ENCODE data around the gene CDS2. TPM values are rescaled to one million over a fixed set of nuclear protein-coding genes. Genes with fewer than 3 reads are reported as not detected.

Gene CDS2
- total RNA-seq, 1 experiment from 2014 or later = 66.3 TPM

- no peak for DNase-seq (ENCODE audit: low read depth, low spot score)
- in situ Hi-C loops (cut with HindIII; ENCODE audit: low pct_unique_long_range_greater_than_20kb, low sequenced_read_pairs) = no loop called here
These were observed 63.1 kb downstream of the CDS2 start for GRCh38 chr20:5189917-5190316.

DNA sequence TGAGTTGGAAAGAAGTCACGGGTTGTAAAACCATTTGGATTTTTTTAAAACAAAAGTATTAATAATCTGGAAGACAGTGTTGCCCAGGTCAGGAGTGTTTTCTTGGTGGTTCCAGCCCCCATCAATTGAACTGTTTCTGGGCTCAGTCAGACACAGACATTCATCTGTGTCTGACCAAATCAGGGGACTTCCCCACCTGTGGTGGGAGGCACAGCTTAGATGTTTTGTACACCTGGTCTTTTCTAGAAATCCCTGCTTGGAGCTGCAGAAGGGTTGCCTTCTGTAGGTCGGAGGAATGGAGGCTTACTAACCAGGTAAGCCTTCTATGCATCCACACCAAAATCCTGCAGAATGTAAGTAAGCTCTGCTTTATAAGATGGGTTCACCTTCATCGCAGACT lies 63.6 kb downstream of the CDS2 start:
- in situ Hi-C loops (cut with HindIII; ENCODE audit: low pct_unique_long_range_greater_than_20kb, low sequenced_read_pairs) = no loop called here
- no peak for DNase-seq (ENCODE audit: low read depth, low spot score)

DNA sequence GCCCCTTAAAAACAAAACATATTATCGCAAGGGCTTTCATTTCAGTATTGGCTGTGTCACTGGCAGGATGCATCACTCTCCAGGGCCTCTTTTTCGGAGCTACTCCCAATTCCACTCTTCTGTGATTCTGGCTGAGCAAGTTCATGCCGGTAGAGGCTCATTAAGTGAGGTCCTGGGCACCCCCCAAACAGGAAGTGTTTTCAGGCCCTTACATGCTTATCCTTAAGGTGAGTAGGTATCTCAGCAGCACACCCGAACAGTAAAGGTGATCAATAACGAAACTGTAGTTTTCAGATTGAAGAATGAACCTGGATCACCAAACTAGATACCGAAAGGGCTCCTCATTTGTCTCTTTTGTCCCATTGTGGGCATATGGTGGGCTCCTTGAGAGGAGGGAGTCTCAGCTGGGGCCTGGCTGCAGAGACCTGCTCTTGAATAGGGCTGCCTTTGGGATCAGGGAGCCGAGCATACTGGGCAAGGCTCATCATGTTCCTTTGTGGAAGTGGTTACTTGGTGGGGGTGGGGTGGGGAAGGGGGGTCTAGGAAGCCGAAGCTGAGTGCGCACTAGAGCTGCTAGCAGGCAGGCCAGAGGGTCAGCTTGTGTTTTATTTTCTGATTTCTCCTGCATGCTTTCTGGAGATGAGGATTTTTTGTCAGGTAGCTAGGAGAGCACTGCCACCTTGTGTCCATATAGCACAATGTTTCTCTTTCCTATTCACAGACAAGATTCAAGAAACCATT lies 65.2 kb downstream of the CDS2 start:
- peak; percentile 87 for DNase-seq (ENCODE audit: low read depth, low spot score)
- in situ Hi-C loops (cut with HindIII; ENCODE audit: low pct_unique_long_range_greater_than_20kb, low sequenced_read_pairs) = no loop called here

DNA sequence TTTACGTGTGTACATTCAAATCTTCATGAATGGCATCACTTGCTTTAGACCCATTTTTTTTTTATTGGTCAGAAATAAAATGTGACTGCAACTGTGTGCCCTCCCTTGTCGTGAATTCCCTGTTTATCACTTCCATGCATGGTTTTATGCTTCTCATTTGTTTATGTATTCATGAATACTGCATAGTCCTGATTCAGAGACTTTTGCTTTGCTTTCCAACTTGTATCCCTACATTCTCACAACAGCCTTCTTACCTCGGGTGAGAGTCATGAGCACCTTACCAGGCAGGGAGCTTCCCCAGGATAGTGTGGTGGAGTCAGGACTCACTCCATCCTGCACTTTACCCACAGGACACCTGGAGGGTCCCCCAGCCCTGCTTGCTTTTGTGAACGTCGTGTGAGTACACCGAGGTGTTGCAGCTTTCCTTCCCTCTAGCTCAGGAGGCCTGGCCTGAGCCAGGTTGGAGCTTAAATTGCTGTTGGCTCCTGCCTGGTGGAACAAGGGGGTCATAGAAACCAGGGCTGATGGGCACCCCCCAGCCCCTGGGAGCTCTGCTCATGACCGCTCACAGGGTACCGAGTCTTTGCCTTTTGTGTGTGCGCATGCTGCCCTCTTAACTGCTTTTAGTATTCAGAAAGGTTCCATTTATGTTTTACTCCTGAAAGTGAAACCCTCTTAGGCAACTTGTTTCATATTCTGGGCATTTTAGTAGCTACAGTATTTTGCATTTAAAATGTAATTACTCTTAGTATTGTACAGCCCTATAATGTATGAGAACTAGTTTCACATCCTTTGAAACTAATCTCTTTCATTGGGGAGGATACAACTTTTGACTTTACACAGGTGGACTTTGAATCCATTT lies 66.0 kb downstream of the CDS2 start:
- in situ Hi-C loops (cut with HindIII; ENCODE audit: low pct_unique_long_range_greater_than_20kb, low sequenced_read_pairs) = no loop called here
- DNase-seq (ENCODE audit: low read depth, low spot score) = no peak

DNA sequence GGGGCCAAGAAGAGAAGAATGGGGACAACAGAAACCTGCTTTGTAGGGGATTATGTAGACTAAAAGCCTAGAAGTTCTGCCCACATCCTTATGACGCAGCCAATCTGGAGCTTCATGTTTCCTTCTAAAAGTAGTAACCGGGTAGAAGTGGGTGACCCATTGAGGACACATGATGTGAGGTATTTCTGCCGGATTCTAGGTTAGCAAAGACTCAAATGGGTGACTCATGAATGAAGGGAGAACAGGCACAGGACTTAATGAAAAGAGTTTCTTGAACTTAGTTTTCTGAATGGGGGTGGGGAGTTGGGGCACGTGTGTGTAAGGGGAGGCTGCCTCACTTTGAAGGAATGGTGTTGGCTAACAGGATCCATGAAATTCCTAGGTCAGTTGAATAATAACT lies 68.8 kb downstream of the CDS2 start:
- in situ Hi-C loops (cut with HindIII; ENCODE audit: low pct_unique_long_range_greater_than_20kb, low sequenced_read_pairs) = no loop called here
- peak; percentile 95 for DNase-seq (ENCODE audit: low read depth, low spot score)

DNA sequence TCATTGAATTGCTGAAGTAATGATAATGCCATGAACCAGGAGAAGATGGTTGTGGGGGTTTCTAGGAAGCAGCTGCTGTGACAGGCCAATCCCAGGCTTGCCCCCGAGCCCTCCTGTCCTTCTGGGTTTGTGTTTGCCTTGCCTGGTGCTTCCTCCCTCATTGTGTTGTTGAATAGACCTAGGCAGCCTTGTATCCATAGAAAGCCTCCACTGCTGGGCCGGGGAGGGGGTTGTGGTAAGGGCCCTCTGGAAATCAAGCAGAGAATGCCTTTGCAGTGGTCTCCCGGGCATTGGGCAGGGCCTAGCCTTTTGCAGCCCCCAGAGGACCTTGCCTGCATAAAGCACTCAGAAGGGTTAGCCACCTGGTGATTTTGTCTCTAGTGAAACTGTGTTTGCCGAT lies 69.3 kb downstream of the CDS2 start:
- DNase-seq (ENCODE audit: low read depth, low spot score) = no peak
- in situ Hi-C loops (cut with HindIII; ENCODE audit: low pct_unique_long_range_greater_than_20kb, low sequenced_read_pairs) = no loop called here

- no peak for DNase-seq (ENCODE audit: low read depth, low spot score)
- in situ Hi-C loops (cut with HindIII; ENCODE audit: low pct_unique_long_range_greater_than_20kb, low sequenced_read_pairs) = no loop called here
These were observed 70.5 kb downstream of the CDS2 start for GRCh38 chr20:5197270-5197827.

GRCh38 chr20:5197847-5198650 lies 71.2 kb downstream of the CDS2 start:
- DNase-seq (ENCODE audit: low read depth, low spot score) = no peak
- in situ Hi-C loops (cut with HindIII; ENCODE audit: low pct_unique_long_range_greater_than_20kb, low sequenced_read_pairs) = no loop called here

DNA sequence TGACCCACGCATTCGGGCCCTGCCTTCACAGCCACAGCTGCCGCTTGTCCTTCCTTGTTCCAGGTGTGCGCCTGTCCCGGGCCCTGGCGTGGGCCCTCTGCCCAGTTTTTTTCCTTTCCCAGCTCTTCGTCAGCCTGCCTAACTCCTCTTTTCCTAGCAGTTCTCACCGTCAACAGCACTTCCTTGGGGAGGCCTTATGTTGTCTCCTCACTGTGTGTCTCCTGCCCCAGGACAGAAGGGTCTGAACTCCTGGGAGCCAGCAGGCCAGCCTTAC lies 71.8 kb downstream of the CDS2 start:
- in situ Hi-C loops (cut with HindIII; ENCODE audit: low pct_unique_long_range_greater_than_20kb, low sequenced_read_pairs) = no loop called here
- DNase-seq (ENCODE audit: low read depth, low spot score) = no peak

DNA sequence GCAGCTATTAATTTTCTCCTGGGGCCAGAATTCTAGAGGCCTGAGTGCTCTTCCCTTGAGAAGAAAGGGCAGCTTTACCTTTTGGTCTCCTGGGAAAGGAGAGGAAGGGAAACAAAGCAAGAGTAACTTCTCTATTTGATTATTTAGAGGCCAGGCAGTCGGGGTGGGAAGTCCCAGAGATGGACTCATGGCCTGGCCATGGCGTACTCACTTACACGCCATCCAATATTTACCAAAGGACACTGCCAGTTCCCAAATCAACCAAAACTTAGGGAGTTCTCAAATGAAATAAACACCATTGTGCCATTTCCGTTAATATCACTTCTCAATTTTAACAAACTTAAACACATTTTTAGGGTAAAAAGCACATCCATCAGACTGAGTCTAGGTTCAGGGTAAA lies 76.6 kb downstream of the CDS2 start:
- DNase-seq (ENCODE audit: low read depth, low spot score) = no peak
- in situ Hi-C loops (cut with HindIII; ENCODE audit: low pct_unique_long_range_greater_than_20kb, low sequenced_read_pairs) = no loop called here

DNA sequence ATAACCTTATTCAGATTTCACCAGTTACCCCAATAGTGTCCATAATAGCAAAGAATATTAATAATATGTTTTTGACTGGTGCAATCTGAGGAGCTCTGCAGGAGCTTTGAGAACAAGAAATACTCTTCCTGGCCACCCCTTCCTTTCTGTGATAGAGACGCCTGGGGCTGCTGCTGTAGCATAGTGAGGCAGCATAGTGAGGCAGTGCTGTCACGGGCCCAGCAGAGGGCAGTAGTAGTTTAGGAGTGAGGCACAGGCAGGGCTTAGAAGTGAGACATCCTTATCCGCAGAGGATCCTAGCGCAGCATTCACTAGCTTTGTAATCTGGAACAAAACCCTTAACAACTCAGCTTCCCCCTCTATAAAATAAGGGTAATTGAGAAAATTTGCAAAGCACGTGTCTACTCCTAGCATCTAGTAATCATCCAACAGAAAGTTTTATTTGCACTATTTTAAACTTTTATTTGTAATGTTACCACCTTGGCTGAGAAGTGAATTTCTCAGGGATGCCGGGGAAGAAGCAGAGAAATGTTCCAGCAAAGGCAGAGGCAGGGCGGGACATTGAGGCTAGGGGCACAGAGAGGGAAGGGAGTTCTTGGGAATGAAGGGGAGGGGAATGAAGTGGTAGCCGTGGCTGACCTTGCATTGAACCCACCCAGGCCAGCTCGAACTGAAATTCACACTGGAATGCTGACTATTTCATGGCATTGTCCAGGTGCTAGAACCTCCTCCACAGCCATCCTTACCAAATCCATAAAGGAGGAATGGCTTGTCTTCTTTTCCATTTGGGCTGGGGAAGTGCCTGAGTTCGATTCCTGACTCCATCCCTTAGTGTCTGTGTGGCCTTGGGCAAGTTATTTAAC lies 78.8 kb downstream of the CDS2 start:
- peak; percentile 91 for DNase-seq (ENCODE audit: low read depth, low spot score)
- in situ Hi-C loops (cut with HindIII; ENCODE audit: low pct_unique_long_range_greater_than_20kb, low sequenced_read_pairs) = no loop called here

DNA sequence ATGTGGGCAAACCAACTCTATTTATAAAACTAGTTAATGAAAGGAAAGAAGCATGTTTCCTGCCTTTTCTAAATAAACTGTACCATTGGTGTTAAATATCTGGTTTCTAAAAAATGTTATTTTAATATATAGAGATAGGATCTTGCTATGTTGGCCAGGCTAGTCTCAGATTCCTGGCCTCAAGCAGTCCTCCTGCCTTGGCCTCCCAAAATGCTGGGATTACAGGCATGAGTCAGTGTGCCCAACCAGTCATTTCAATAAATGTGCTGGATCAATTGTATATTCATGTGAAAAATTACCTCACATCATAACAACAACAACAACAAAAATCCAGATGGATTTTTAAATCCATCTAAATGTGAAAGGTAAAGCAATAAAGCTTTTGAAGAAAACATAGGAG lies 80.3 kb downstream of the CDS2 start:
- no peak for DNase-seq (ENCODE audit: low read depth, low spot score)
- in situ Hi-C loops (cut with HindIII; ENCODE audit: low pct_unique_long_range_greater_than_20kb, low sequenced_read_pairs) = no loop called here

DNA sequence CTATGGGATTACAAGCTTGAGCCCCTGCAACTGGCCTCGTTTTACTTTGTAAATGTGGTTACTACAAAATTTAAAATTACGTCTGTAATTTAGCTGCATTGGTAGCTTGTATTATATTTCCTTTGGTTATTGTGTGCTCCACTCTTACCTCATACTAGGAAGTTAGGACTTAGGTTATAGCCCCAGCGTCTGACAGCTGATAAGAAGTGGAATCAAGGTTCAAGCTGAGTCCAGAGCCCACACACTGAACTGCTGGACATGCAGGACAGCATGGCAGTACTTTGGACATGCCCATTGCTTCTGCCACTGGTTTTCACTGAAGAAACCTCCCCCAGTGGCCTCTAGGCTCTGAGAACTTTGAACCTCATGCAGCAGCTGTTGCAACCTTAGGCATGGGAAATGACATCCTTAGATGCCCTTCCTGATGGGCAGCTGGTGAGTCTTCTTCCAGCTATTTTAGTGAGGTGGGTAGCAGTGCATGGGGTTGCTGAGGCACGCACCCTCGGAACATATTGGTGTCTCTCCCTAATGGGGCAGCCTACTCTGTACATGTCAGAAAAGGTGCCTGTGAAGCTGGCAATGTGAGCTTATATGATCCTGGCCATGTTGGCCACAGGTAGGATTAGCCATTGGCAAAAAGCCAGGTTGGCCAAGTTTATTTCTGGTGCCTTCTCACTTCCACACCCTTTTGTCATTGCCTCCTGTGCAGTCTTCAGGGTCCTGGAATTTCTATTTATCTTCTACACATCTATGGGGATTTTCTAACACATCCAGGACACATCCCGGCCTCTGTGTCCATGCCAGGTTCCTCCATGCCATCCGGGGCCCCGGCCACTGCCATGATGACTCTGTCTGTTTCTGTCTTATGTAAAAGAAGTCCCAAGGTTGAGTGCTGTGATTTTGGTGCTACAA lies 85.3 kb downstream of the CDS2 start:
- in situ Hi-C loops (cut with HindIII; ENCODE audit: low pct_unique_long_range_greater_than_20kb, low sequenced_read_pairs) = no loop called here
- no peak for DNase-seq (ENCODE audit: low read depth, low spot score)

DNA sequence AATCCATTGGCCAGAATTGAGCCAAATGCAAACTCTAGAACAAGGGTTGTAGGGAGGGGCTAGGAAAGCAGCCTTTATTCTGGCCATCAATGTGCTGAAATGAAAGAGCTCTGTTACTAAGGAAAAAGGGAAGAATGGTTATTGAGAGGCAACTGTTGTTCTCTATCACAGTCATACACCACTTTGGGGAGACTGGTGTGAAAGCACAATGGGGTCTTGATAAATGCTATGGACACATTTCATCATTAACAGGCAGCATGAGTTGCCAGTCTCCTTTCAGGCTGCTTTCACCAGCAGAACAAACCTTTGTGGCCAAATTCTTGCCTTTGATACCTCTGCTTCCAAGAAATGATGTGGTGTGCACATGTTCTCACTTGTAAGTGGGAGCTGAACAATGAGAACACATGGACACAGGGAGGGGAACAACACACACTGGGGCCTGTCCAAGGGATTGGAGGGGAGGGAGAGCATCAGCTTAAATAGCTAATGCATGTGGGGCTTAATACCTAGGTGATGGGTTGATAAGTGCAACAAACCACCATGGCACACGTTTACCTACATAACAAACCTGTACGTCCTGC lies 86.2 kb downstream of the CDS2 start:
- in situ Hi-C loops (cut with HindIII; ENCODE audit: low pct_unique_long_range_greater_than_20kb, low sequenced_read_pairs) = no loop called here
- DNase-seq (ENCODE audit: low read depth, low spot score) = peak; percentile 30

DNA sequence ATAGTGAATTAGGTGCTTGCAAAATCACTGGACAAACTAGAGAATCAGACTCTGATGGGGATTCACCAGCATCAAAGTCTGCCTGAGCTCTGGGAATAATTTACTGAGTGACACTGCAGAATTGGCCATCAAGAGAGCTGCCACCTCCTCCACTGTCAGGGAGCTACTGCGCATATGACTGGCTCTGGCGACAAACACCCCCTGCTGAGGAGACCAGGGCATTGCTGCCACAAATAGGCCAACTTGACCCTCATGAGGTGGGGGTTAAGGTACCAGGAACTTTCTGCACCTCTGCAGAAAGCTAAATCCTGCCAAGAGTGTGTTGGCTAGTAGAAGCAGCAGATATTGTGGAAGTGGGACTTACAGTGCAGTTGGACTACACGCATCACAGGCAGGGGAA lies 88.0 kb downstream of the CDS2 start:
- no peak for DNase-seq (ENCODE audit: low read depth, low spot score)
- in situ Hi-C loops (cut with HindIII; ENCODE audit: low pct_unique_long_range_greater_than_20kb, low sequenced_read_pairs) = no loop called here

DNA sequence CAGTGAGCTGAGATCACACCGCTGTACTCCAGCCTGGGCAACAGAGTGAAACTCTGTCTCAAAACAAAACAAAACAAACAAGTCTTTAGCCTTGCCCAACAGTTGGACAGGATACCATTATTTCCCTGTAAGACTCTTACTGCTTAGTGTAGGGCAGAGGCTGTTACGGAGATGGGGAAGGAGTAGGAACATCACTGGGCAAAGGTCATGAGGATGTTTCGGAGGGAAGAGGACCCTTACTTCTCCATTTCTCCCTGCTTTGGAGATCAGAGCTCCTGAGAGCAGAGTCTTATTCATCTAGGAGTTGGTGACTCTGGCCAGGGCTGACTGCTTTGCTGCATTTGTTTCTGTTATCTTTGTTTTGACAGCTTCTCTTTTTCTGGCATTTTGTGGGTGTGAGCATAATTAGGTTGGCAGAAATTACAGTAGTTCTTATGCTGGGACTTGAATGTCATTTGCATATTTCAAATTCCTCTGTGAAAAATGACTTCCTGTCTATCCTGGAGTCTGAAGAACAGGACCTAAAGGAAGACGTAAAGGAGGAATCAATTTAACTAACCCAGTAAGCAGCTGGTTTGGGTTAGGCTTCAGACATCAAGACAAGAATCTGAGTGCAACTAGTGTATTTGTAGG lies 89.0 kb downstream of the CDS2 start:
- in situ Hi-C loops (cut with HindIII; ENCODE audit: low pct_unique_long_range_greater_than_20kb, low sequenced_read_pairs) = no loop called here

More for the DNA sequence above, 89.0 kb downstream of the CDS2 start:
- DNase-seq (ENCODE audit: low read depth, low spot score) = no peak
